K562 (cell line): Measurements from ENCODE around the gene KASH5. TPM values are rescaled to one million over a fixed set of nuclear protein-coding genes. Genes with fewer than 3 reads are reported as not detected.
A peak's percentile ranks its signal among the peaks of the same experiment; 100 is the strongest.

Source experiments
- ATF1 ChIP-seq, 2 experiments: fragments of 450-650 bp in 1 of 2; IDR thresholded peaks; 2 replicates each; pipeline ENCODE4 v1.6.1; 2016; ENCODE audit warnings: missing compliant biosample characterization in 1 of 2, missing genetic modification characterization in 1 of 2
- CHD4 ChIP-seq: fragments of 200-600 bp; sonication (generic); IDR thresholded peaks from 3 replicates; pipeline ENCODE4 v1.6.1; 2012; ENCODE audit warnings: low read depth, mild to moderate bottlenecking, mixed read lengths, low read length, inconsistent platforms; ENCODE audit not compliant: insufficient read depth, insufficient replicate concordance, poor library complexity, severe bottlenecking
- E4F1 ChIP-seq: fragments of 250-450 bp; sonication (Bioruptor Pico); IDR thresholded peaks from 2 replicates; pipeline ENCODE4 v1.5.0; 2021; ENCODE audit warnings: mild to moderate bottlenecking, borderline replicate concordance
- KLF16 ChIP-seq: IDR thresholded peaks from 2 replicates; pipeline ENCODE4 v1.6.1; 2016; ENCODE audit warnings: antibody characterized with exemption
- NCOA2 ChIP-seq, 2 experiments: fragments of 450-650 bp; IDR thresholded peaks; 2 replicates each; pipeline ENCODE4 v1.6.1; 2018; ENCODE audit warnings: mild to moderate bottlenecking in 2 of 2, moderate library complexity in 1 of 2; ENCODE audit not compliant: partially characterized antibody in 2 of 2
- PRMT5 ChIP-seq: sonication (generic); formaldehyde crosslinking; IDR thresholded peaks from 2 replicates; pipeline ENCODE4 v1.5.0; 2020; ENCODE audit warnings: missing genetic modification reagents
- SIRT6 ChIP-seq: IDR thresholded peaks from one replicate; pipeline ENCODE4 v1.6.1; 2012; ENCODE audit warnings: low read depth, mild to moderate bottlenecking, control low read depth, inconsistent platforms, low read length, moderate library complexity
- ZNF407 ChIP-seq: fragments of 450-650 bp; IDR thresholded peaks from 2 replicates; pipeline ENCODE4 v1.6.1; 2016; ENCODE audit warnings: low read depth
- ZNF655 ChIP-seq: fragments of 250-450 bp; sonication (Bioruptor Pico); IDR thresholded peaks from 2 replicates; pipeline ENCODE4 v1.5.0; 2021
- polyA plus RNA-seq, 8 experiments: library from polyadenylated mRNA; depleted of rRNA in 4 of 8; stranded (reverse) in 5 of 8; unstranded in 3 of 8; fragments of >200 nt; fragmentation: Nextera tagmentation in 2 of 8; fragmentation: Illumina TruSeq in 1 of 8; extraction: Ambion mirVana in 2 of 8; extraction: Trizol in 1 of 8; gene quantifications; 2 replicates each; pipeline versions ENCODE4 v1.2.1 to v1.2.3, GENCODE V29; 2011 to 2014; ENCODE audit warnings: inconsistent platforms in 1 of 8, missing spikeins in 1 of 8
- total RNA-seq, 7 experiments: library from RNA; depleted of rRNA in 6 of 7; stranded (reverse); fragments of >200 nt in 6 of 7; fragmentation: Illumina TruSeq in 2 of 7; extraction: Trizol in 2 of 7; gene quantifications; 2 replicates each; pipeline versions ENCODE4 v1.2.1 to v1.2.3, GENCODE V29; 2011 to 2021; ENCODE audit warnings: low replicate concordance in 1 of 7

The KASH5 gene
- total and polyA plus RNA-seq, 9 of the 15 experiments (the other 6 are each of a cell fraction or from before 2014, with no cell fraction given), result 0.07 to 0.84 (median 0.34) TPM; not detected in 1

- TF ChIP-seq E4F1 (CRISPR knock-in tag), result no peak
- TF ChIP-seq SIRT6, result no peak
- TF ChIP-seq CHD4, result peak; percentile 6
- TF ChIP-seq KLF16, result no peak
- TF ChIP-seq ZNF655 (CRISPR knock-in tag), result no peak
- no peak for TF ChIP-seq NCOA2 (IDR thresholded peaks at IDR 0.05; ENCODE audit: partially characterized antibody in 2 of 2)
- TF ChIP-seq PRMT5, result no peak
- TF ChIP-seq ZNF407, result no peak
- TF ChIP-seq ATF1 (CRISPR knock-in tag; IDR thresholded peaks at IDR 0.05), result no peak
- TF ChIP-seq ATF1 (tag; IDR thresholded peaks at IDR 0.05), result peak; percentile 65; the same call in 1 of the 2 replicates
Observed at GRCh38 chr19:49453013-49453756, 65.1 kb downstream of the KASH5 start, which contains the start of gene ALDH16A1 (continued).
